ENCODE data around the gene TSPOAP1.

- TF ChIP-seq CTCF (IDR thresholded peaks at IDR 0.05; ENCODE audit: low read depth, low read length), result no peak
- no peak; the same call in 1 of the 2 replicates for TF ChIP-seq MYC (IDR thresholded peaks at IDR 0.05; ENCODE audit: low read depth, low read length)
These were observed 8.0 kb upstream of the TSPOAP1 start for GRCh38 chr17:58336456-58337209.
